ENCODE measurements around the gene SNX8. TPM values are rescaled to one million over a fixed set of nuclear protein-coding genes. Genes with fewer than 3 reads are reported as not detected.
A peak's percentile ranks its signal among the peaks of the same experiment; 100 is the strongest.
"Not testable (repeated sequence)": the region's sequence is repeated elsewhere in the genome, so short reads cannot be mapped to it uniquely, and the experiment has no call there.

Gene SNX8
- total and polyA plus RNA-seq, 2 donors (not counting 3 experiments of a cell fraction or from before 2014, with no cell fraction given), result 24.5 to 50.3 TPM

GRCh38 chr7:2269089-2269990 is 44.9 kb downstream of the SNX8 start:
- not testable (repeated sequence) for BruUV-seq (replicated peaks)

GRCh38 chr7:2266911-2267310 is 47.3 kb downstream of the SNX8 start:
- no peaks in the 10 kb centered on the region for H4K20me1 ChIP-seq (replicated peaks; ENCODE audit: control insufficient read depth, extremely low read depth, insufficient read depth, low read length)
- H3K9me3 ChIP-seq (replicated peaks; ENCODE audit: control insufficient read depth, insufficient read depth, low read length), result no peaks in the 10 kb centered on the region
- CTCF ChIA-PET, result interaction anchor here (1.3 to 1.7 kb wide), 2 partner anchors 18 to 43 kb away, joined by 4 to 5 read pairs; no protein-coding TSS in a partner anchor
- no peaks in the 10 kb centered on the region for H3K9me1 ChIP-seq (replicated peaks; ENCODE audit: control insufficient read depth, extremely low read depth, insufficient read depth, low read length)
- H3K36me3 ChIP-seq (ENCODE audit: control insufficient read depth in 2 of 2, extremely low read depth in 1 of 2, insufficient read depth in 2 of 2, low read length in 2 of 2), result peaks cover 0 to 8% of the 10 kb centered on the region in 2 experiments
- H3K27me3 ChIP-seq (ENCODE audit: control insufficient read depth in 2 of 2, insufficient read depth in 2 of 2, low read length in 2 of 2), result no peaks in the 10 kb centered on the region
- TF ChIP-seq MAX (IDR thresholded peaks at IDR 0.05; ENCODE audit: insufficient read depth, insufficient read length) (no peak), FOS (IDR thresholded peaks at IDR 0.05; ENCODE audit: borderline replicate concordance, insufficient read depth, low read length) (peak; percentile 31), CTCF (IDR thresholded peaks at IDR 0.05; ENCODE audit: extremely low read depth in 1 of 2, insufficient read depth in 1 of 2, low read depth in 1 of 2, low read length in 2 of 2) (no peak), EZH2 (IDR thresholded peaks at IDR 0.05; ENCODE audit: borderline replicate concordance, low read depth, low read length, severe bottlenecking) (no peak), MYC (IDR thresholded peaks at IDR 0.05; ENCODE audit: low read depth, low read length) (no peak), JUN (IDR thresholded peaks at IDR 0.05; ENCODE audit: borderline replicate concordance, insufficient read depth, insufficient read length, low read depth) (no peak), GATA2 (IDR thresholded peaks at IDR 0.05; ENCODE audit: insufficient read depth, insufficient read length, low read depth, low read length) (no peak)
- dilution Hi-C loops (cut with MboI; ENCODE audit: extremely low pct_ligation_motif_present, low sequenced_read_pairs) (no loop called here), intact Hi-C loops (cut with micrococcal nuclease) (no loop called here)
- peak; percentile 51 for DNase-seq (ENCODE audit: low read depth, low spot score)
- H3K79me2 ChIP-seq (ENCODE audit: control insufficient read depth, insufficient read depth, low read length), result no peaks in the 10 kb centered on the region
- BruUV-seq (replicated peaks), result no TSS peak
- H3K9ac ChIP-seq (replicated peaks; ENCODE audit: extremely low read depth, insufficient read depth, low read length), result no peak overlapping the region
- H3K27ac ChIP-seq (ENCODE audit: insufficient read depth, low read depth, low read length), result peak overlapping the region; percentile 12
- no peak overlapping the region for H3K4me3 ChIP-seq (replicated peaks in 1 of 3; ENCODE audit: insufficient read depth in 1 of 3, low read depth in 1 of 3, low read length in 3 of 3)
- no peak overlapping the region for H3K4me2 ChIP-seq (ENCODE audit: insufficient read depth, low read length)
- no peak overlapping the region for H2AFZ ChIP-seq (ENCODE audit: low read depth, low read length)
- peak; percentile 42 for FAIRE-seq
- POLR2A ChIA-PET, result no interaction called here
- H3K4me1 ChIP-seq (ENCODE audit: control insufficient read depth, extremely low read depth, insufficient read depth, low read length), result peaks cover 5% of the 10 kb centered on the region

More at GRCh38 chr7:2269089-2269990, 44.9 kb downstream of the SNX8 start:
- FAIRE-seq; H3K4me1 ChIP-seq (ENCODE audit: control insufficient read depth, extremely low read depth, insufficient read depth, low read length); H3K4me2 ChIP-seq (ENCODE audit: insufficient read depth, low read length); H2AFZ ChIP-seq (ENCODE audit: low read depth, low read length); intact Hi-C loops (cut with micrococcal nuclease); H3K79me2 ChIP-seq (ENCODE audit: control insufficient read depth, insufficient read depth, low read length); H3K36me3 ChIP-seq (ENCODE audit: control insufficient read depth in 2 of 2, extremely low read depth in 1 of 2, insufficient read depth in 2 of 2, low read length in 2 of 2); H3K27me3 ChIP-seq (ENCODE audit: control insufficient read depth in 2 of 2, insufficient read depth in 2 of 2, low read length in 2 of 2); H3K9me1 ChIP-seq (replicated peaks; ENCODE audit: control insufficient read depth, extremely low read depth, insufficient read depth, low read length); dilution Hi-C loops (cut with MboI; ENCODE audit: extremely low pct_ligation_motif_present, low sequenced_read_pairs); POLR2A ChIA-PET; H3K9me3 ChIP-seq (replicated peaks; ENCODE audit: control insufficient read depth, insufficient read depth, low read length); H3K9ac ChIP-seq (replicated peaks; ENCODE audit: extremely low read depth, insufficient read depth, low read length); H3K27ac ChIP-seq (ENCODE audit: insufficient read depth, low read depth, low read length); H3K4me3 ChIP-seq (replicated peaks in 1 of 3; ENCODE audit: insufficient read depth in 1 of 3, low read depth in 1 of 3, low read length in 3 of 3); H4K20me1 ChIP-seq (replicated peaks; ENCODE audit: control insufficient read depth, extremely low read depth, insufficient read depth, low read length): not testable (repeated sequence)
- CTCF ChIA-PET, result interaction anchor here (1.0 to 1.2 kb wide), 3 partner anchors 12 to 78 kb away, joined by 3 to 5 read pairs (median 5); no protein-coding TSS in a partner anchor
- peak; percentile 17 for DNase-seq (ENCODE audit: low read depth, low spot score)

All from endothelial cell of umbilical vein (primary cell).